GM18858 (cell line): ENCODE data around the gene NFIX.

Experiments
- ATAC-seq: cut with Tn5 transposase; IDR thresholded peaks from one replicate; pipeline ENCODE4 v1.9.1; 2021; ENCODE audit not compliant: unreplicated experiment

NFIX gene

GRCh38 chr19:13035820-13036365, 40.6 kb downstream of the NFIX start:
- ATAC-seq: no peak

- no peak for ATAC-seq
These were observed 41.2 kb downstream of the NFIX start for GRCh38 chr19:13036366-13036976.

DNA sequence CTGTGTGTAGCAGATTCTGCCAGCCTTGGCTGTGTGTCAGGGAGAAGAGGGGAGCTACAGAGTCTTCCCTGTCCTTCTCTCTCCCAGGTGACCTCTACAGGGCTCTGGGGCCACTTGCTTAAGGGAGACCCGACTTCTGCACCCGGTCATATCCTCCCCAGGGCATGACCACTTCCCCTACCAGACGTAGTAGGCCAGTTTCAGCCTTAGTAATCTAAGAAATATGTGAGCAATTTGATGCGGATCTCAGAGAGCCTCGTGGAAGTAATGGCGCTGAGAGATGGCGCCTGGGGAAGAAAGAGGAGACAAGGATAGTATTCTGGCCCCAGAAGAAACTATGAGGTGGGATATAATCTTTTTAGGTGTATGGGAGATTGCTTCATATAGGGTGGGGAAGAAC, 41.9 kb downstream of the NFIX start:
- no peak for ATAC-seq

DNA sequence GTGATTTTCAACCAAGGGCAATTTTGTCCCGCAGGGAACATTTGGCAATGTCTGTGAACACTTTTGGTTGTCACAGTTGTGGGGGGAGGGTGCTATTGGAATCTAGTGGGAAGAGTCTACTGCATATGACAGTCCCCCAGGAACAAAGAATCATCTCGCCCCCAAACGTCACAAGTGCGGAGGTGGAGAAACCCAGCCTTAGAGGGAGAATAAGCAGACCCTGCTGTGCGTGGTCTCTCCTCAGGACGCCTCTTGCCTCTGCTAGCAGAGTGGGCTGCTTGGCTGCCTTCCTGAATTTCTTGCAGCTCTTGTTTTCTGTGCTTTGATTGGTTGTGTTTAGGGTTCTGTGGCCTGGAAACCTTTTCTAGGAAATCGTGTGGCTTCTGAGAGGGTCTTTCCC, 42.5 kb downstream of the NFIX start:
- ATAC-seq: no peak

- no peak for ATAC-seq
These were observed 43.3 kb downstream of the NFIX start for GRCh38 chr19:13038306-13039210.

GRCh38 chr19:13039211-13039789, 44.0 kb downstream of the NFIX start:
- ATAC-seq: no peak

GRCh38 chr19:13040232-13040947, 45.1 kb downstream of the NFIX start:
- ATAC-seq: no peak

GRCh38 chr19:13040948-13041292, 45.6 kb downstream of the NFIX start:
- no peak for ATAC-seq

DNA sequence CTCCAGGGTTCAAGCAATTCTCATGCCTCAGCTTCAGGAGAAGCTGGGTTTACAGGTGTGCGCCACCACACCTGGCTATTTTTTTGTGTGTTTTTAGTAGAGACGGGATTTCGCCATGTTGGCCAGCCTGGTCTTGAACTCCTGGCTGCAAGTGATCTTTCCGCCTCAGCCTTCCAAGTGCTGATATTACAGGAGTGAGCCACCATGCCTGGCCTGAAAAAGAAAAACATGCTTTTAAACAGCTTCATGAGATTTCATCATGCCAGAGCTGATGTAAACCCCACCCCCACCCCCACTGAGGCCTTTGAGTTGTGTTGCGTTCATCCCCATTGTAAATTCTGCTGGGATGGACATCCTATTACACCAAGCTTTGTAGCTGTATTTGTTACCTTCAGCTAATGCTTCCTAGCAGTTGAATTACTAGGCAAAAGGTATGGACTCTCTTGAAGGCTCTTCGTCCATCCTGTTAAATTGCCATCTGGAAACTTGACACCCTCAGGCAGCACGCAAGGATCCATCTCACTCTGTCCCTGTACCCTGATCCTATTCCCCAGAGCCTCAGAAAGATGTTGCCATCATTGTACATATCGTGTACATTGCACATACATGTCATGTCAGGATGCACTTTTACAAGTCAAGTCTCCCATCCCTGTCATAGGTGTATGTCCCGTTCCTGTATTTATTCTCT, 47.3 kb downstream of the NFIX start:
- ATAC-seq: no peak

GRCh38 chr19:13043285-13043684, 48.0 kb downstream of the NFIX start:
- no peak for ATAC-seq

- ATAC-seq: no peak
These were observed 49.1 kb downstream of the NFIX start for GRCh38 chr19:13044231-13044836.

- ATAC-seq: no peak
These were observed 50.5 kb downstream of the NFIX start for GRCh38 chr19:13045812-13046211.

- ATAC-seq: no peak
These were observed 52.1 kb downstream of the NFIX start for GRCh38 chr19:13047374-13047773.

GRCh38 chr19:13050274-13050673, 55.0 kb downstream of the NFIX start:
- ATAC-seq: no peak

DNA sequence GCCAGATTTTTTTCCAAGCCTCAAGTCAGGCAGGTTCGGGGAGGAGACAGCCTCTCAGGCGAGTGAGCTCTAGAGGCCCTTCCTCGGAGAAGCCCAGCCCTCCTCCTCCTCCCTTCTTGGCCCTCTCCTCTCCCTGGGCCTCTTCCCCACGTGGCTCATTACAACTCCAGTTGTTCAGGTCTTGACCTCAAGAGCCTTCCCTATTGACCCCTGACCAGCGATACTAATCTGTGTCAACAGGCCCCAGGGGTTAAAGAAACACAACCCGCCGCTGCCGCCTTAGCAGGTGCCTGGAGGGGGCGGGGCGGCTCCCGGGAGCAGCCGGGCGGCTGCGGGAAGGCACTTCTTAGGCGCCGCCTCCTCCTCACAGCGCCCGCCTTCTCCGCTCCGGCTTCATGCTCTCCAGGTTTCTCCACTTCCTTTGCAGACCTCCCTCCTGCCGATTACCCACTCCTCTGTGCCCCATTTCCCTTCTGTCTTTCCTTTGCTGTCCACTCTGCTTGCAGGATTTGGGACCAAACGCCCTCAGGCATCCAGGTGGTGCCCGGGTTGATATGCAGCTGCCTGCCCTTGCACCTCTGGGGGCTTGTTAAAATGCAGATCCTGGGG, 56.4 kb downstream of the NFIX start:
- ATAC-seq: no peak

GRCh38 chr19:13052447-13053175, 57.3 kb downstream of the NFIX start:
- ATAC-seq: no peak

GRCh38 chr19:13053238-13053637, 58.0 kb downstream of the NFIX start:
- no peak for ATAC-seq

- ATAC-seq: no peak
These were observed 58.7 kb downstream of the NFIX start for GRCh38 chr19:13053761-13054625.
